K562 (cell line): ENCODE measurements around the gene FUNDC2. TPM values are rescaled to one million over a fixed set of nuclear protein-coding genes. Genes with fewer than 3 reads are reported as not detected.

Source experiments
- ATAC-seq: fragments of 200-7000 bp; cut with Tn5 transposase; 3 replicates; pipeline ENCODE4 v1.9.1; 2020; ENCODE audit warnings: moderate library complexity
- BruUV-seq: library from RNA; stranded (reverse); fragments of 400-500 nt; replicated peaks from 2 replicates; lab custom pipeline; 2021; lab: Mats Ljungman, UMichigan
- CTCF ChIA-PET: fragments of 300-600 bp; formaldehyde crosslinking; extraction: SDS; loops from one replicate; lab custom pipeline; 2021; ENCODE audit warnings: low intra/inter-chr PET ratio; lab: Yijun Ruan, JAX
- POLR2A ChIA-PET: fragments of 300-600, 350-650 bp; sonication (Branson Sonifier 250); formaldehyde crosslinking; extraction: SDS; loops from one replicate; lab custom pipeline; 2021; ENCODE audit warnings: antibody characterized with exemption, inconsistent platforms; lab: Yijun Ruan, JAX
- DNase-seq, 4 experiments: peaks; one replicate each; pipeline versions ENCODE4 v3.0.0 to v3.0.0-alpha.2; 2011 to 2018; ENCODE audit warnings: low spot score in 3 of 4, mixed read lengths in 3 of 4; ENCODE audit errors: extremely low read depth in 1 of 4
- FAIRE-seq: peaks from 2 replicates; lab custom pipeline; 2011; peaks lifted over from hg19 to GRCh38; lab: Jason Lieb, UNC
- H2AFZ ChIP-seq: 2 replicates; pipeline ENCODE4 v1.6.0; 2011; ENCODE audit warnings: low read depth, low read length, control low read depth, inconsistent platforms
- H3K27ac ChIP-seq: fragments of 200-600 bp; 3 replicates; pipeline ENCODE4 v1.8.0; 2011; ENCODE audit warnings: low read depth, mild to moderate bottlenecking, control low read depth, inconsistent platforms, low read length, moderate library complexity, mixed read lengths; ENCODE audit errors: extremely low read depth
- H3K27me3 ChIP-seq, 2 experiments: fragments of 300-600 bp in 1 of 2; 2 replicates in 1 of 2; 3 replicates in 1 of 2; pipeline versions ENCODE4 v1.6.0 to v1.8.0; 2011; ENCODE audit warnings: inconsistent platforms in 2 of 2, low read length in 2 of 2, mild to moderate bottlenecking in 1 of 2, mixed read lengths in 1 of 2, moderate library complexity in 1 of 2; ENCODE audit not compliant: control insufficient read depth in 2 of 2, insufficient read depth in 2 of 2
- H3K36me3 ChIP-seq: fragments of 300-600 bp; 3 replicates; pipeline ENCODE4 v1.8.0; 2011; ENCODE audit warnings: mild to moderate bottlenecking, low read length, inconsistent platforms; ENCODE audit not compliant: control insufficient read depth, insufficient read depth
- H3K4me1 ChIP-seq, 2 experiments: fragments of 200-600 bp in 1 of 2; replicated peaks in 1 of 2; 2 replicates in 1 of 2; 3 replicates in 1 of 2; pipeline versions ENCODE4 v1.5.1 to v1.8.0; 2011; ENCODE audit warnings: inconsistent platforms in 2 of 2, low read length in 2 of 2, mild to moderate bottlenecking in 1 of 2, mixed read lengths in 1 of 2, moderate library complexity in 1 of 2; ENCODE audit not compliant: control insufficient read depth in 2 of 2, insufficient read depth in 2 of 2
- H3K4me2 ChIP-seq: 2 replicates; pipeline ENCODE4 v1.6.1; 2011; ENCODE audit warnings: low read length, control low read depth, inconsistent platforms, mixed read lengths; ENCODE audit not compliant: insufficient read depth
- H3K4me3 ChIP-seq: fragments of 200-600 bp; sonication (generic), shearing (Covaris generic); 2 replicates; pipeline ENCODE4 v1.5.1; 2016; ENCODE audit warnings: control low read depth, inconsistent platforms
- H3K79me2 ChIP-seq: fragments of 200-600 bp; 3 replicates; pipeline ENCODE4 v1.8.0; 2011; ENCODE audit warnings: low read length, inconsistent platforms; ENCODE audit not compliant: control insufficient read depth, insufficient read depth
- H3K9ac ChIP-seq, 2 experiments: 2 replicates each; pipeline versions ENCODE4 v1.6.0 to v1.6.1; 2011; ENCODE audit warnings: low read depth in 2 of 2, low read length in 2 of 2, control low read depth in 1 of 2, inconsistent platforms in 1 of 2, mild to moderate bottlenecking in 1 of 2, mixed read lengths in 1 of 2; ENCODE audit not compliant: insufficient read depth in 1 of 2
- H3K9me1 ChIP-seq: one replicate; pipeline ENCODE4 v1.6.0; 2011; ENCODE audit warnings: inconsistent platforms, mild to moderate bottlenecking, low read length, moderate library complexity; ENCODE audit not compliant: control insufficient read depth, insufficient read depth
- H3K9me3 ChIP-seq: replicated peaks from 2 replicates; pipeline ENCODE4 v1.5.1; 2011; ENCODE audit warnings: low read depth, low read length, inconsistent platforms; ENCODE audit not compliant: control insufficient read depth, insufficient read depth
- H4K20me1 ChIP-seq: replicated peaks from 2 replicates; pipeline ENCODE4 v1.6.1; 2011; ENCODE audit warnings: low read length, inconsistent platforms, mixed read lengths; ENCODE audit not compliant: control insufficient read depth, insufficient read depth
- ARNT ChIP-seq, 2 experiments: fragments of 450-650 bp; IDR thresholded peaks; 2 replicates each; pipeline ENCODE4 v1.6.1; 2016; ENCODE audit warnings: mild to moderate bottlenecking in 1 of 2
- DNMT1 ChIP-seq: fragments of 450-650 bp; IDR thresholded peaks from 2 replicates; pipeline ENCODE4 v1.6.1; 2016; ENCODE audit warnings: antibody characterized with exemption, mild to moderate bottlenecking
- EGR1 ChIP-seq: fragments of 450-650 bp; conservative IDR thresholded peaks from 2 replicates; pipeline ENCODE4 v1.6.1; 2017; ENCODE audit warnings: mild to moderate bottlenecking
- GTF2E2 ChIP-seq: fragments of 200-800 bp; sonication (Bioruptor generic); IDR thresholded peaks from 2 replicates; pipeline ENCODE4 v1.6.1; 2016; ENCODE audit warnings: missing genetic modification characterization, missing compliant biosample characterization
- HLTF ChIP-seq: fragments of 450-650 bp; IDR thresholded peaks from 2 replicates; pipeline ENCODE4 v1.6.1; 2016
- MLX ChIP-seq, 2 experiments: fragments of 450-650 bp in 1 of 2; sonication (generic) in 1 of 2; formaldehyde crosslinking; conservative IDR thresholded peaks; 2 replicates each; pipeline versions ENCODE4 v1.4.0 to v1.8.1; 2020 to 2022; ENCODE audit warnings: mild to moderate bottlenecking in 1 of 2, missing genetic modification reagents in 1 of 2
- PHF20 ChIP-seq: fragments of 450-650 bp; IDR thresholded peaks from 2 replicates; pipeline ENCODE4 v1.6.1; 2018; ENCODE audit not compliant: partially characterized antibody
- SAFB2 ChIP-seq: fragments of 200-400 bp; formaldehyde crosslinking; IDR thresholded peaks from 2 replicates; pipeline ENCODE4 v1.6.1; 2018; ENCODE audit warnings: borderline replicate concordance, low read length, low read depth, moderate library complexity; ENCODE audit not compliant: severe bottlenecking
- STAG1 ChIP-seq: sonication (generic); formaldehyde crosslinking; IDR thresholded peaks from 2 replicates; pipeline ENCODE4 v1.5.0; 2020; ENCODE audit warnings: missing genetic modification reagents, borderline replicate concordance
- TSHZ1 ChIP-seq: fragments of 250-450 bp; sonication (Bioruptor Pico); IDR thresholded peaks from 2 replicates; pipeline ENCODE4 v1.4.0; 2020; ENCODE audit warnings: mild to moderate bottlenecking, moderate library complexity
- ZNF444 ChIP-seq: fragments of 250-450 bp; sonication (Bioruptor Pico); IDR thresholded peaks from 2 replicates; pipeline ENCODE4 v1.4.0; 2020; ENCODE audit warnings: mild to moderate bottlenecking, moderate library complexity
- ZNF445 ChIP-seq: fragments of 250-450 bp; sonication (Bioruptor Pico); IDR thresholded peaks from 2 replicates; pipeline ENCODE4 v1.4.0; 2020; ENCODE audit warnings: low read depth, mild to moderate bottlenecking, moderate library complexity
- WGBS: fragments of 100-300 bp; shearing (Covaris generic); methylation state at CpG from one replicate; pipeline ENCODE4 v1.1.6; 2016; ENCODE audit warnings: low coverage, mixed read lengths; ENCODE audit not compliant: insufficient coverage; ENCODE audit errors: missing lambda C conversion rate; 5-methylcytosine and 5-hydroxymethylcytosine counted together
- in situ Hi-C: fragments of 300-500 bp; cut with MboI; formaldehyde crosslinking; loops from 4 replicates; pipeline ENCODE4 v1.15.0; 2018; ENCODE audit warnings: inconsistent platforms, mixed read lengths
- intact Hi-C: fragments of 100-400 bp; cut with micrococcal nuclease; formaldehyde crosslinking; loops from 2 replicates; pipeline ENCODE4 v1.14.2; 2022
- polyA plus RNA-seq, 8 experiments: library from polyadenylated mRNA; depleted of rRNA in 4 of 8; stranded (reverse) in 5 of 8; unstranded in 3 of 8; fragments of >200 nt; fragmentation: Nextera tagmentation in 2 of 8; fragmentation: Illumina TruSeq in 1 of 8; extraction: Ambion mirVana in 2 of 8; extraction: Trizol in 1 of 8; gene quantifications; 2 replicates each; pipeline versions ENCODE4 v1.2.1 to v1.2.3, GENCODE V29; 2011 to 2014; ENCODE audit warnings: inconsistent platforms in 1 of 8, missing spikeins in 1 of 8
- total RNA-seq, 7 experiments: library from RNA; depleted of rRNA in 6 of 7; stranded (reverse); fragments of >200 nt in 6 of 7; fragmentation: Illumina TruSeq in 2 of 7; extraction: Trizol in 2 of 7; gene quantifications; 2 replicates each; pipeline versions ENCODE4 v1.2.1 to v1.2.3, GENCODE V29; 2011 to 2021; ENCODE audit warnings: low replicate concordance in 1 of 7
- TF ChIP-seq, protein P1 (sequence below): fragments of 450-650 bp; IDR thresholded peaks from 2 replicates; pipeline ENCODE4 v1.6.1; 2016; ENCODE audit warnings: antibody characterized with exemption
- TF ChIP-seq, protein P2 (sequence below): fragments of 450-650 bp; IDR thresholded peaks from 2 replicates; pipeline ENCODE4 v1.6.1; 2017; ENCODE audit warnings: antibody characterized with exemption

The FUNDC2 gene
- total and polyA plus RNA-seq, 9 of the 15 experiments (the other 6 are each of a cell fraction or from before 2014, with no cell fraction given): 50.6 to 235 (median 123) TPM

GRCh38 chrX:154991476-154991875 lies 35.2 kb upstream of the FUNDC2 start:
- H3K4me1 ChIP-seq: 0 out of 5 replicates have a peak, but pooled peaks cover 0 to 3% of the 10 kb centered on the region in 2 experiments
- no peaks in the 10 kb centered on the region for H3K79me2 ChIP-seq
- in situ Hi-C loops: no loop called here
- 100% methylated on average over 1 of the region's 1 CpG for WGBS
- BruUV-seq: no TSS peak
- H3K27me3 ChIP-seq: no peaks in the 10 kb centered on the region
- no peak for TF ChIP-seq STAG1
- no peak for TF ChIP-seq SAFB2
- no peak for TF ChIP-seq PHF20
- no peak for TF ChIP-seq ZNF444 (CRISPR knock-in tag)
- TF ChIP-seq, protein P1, sequence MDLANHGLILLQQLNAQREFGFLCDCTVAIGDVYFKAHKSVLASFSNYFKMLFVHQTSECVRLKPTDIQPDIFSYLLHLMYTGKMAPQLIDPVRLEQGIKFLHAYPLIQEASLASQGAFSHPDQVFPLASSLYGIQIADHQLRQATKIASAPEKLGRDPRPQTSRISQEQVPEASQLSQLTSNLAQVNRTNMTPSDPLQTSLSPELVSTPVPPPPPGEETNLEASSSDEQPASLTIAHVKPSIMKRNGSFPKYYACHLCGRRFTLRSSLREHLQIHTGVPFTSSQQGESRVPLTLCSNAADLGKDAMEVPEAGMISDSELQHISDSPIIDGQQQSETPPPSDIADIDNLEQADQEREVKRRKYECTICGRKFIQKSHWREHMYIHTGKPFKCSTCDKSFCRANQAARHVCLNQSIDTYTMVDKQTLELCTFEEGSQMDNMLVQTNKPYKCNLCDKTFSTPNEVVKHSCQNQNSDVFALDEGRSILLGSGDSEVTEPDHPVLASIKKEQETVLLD: no peak
- no peak for TF ChIP-seq TSHZ1
- no peak for TF ChIP-seq GTF2E2 (tag)
- no peak for TF ChIP-seq HLTF
- no peak for TF ChIP-seq ARNT (IDR thresholded peaks at IDR 0.05)
- TF ChIP-seq EGR1: no peak
- TF ChIP-seq DNMT1: no peak
- TF ChIP-seq ZNF445 (CRISPR knock-in tag): no peak
- TF ChIP-seq MLX (CRISPR knock-in tag; conservative IDR thresholded peaks at IDR 0.05): no peak
- TF ChIP-seq, protein P2, sequence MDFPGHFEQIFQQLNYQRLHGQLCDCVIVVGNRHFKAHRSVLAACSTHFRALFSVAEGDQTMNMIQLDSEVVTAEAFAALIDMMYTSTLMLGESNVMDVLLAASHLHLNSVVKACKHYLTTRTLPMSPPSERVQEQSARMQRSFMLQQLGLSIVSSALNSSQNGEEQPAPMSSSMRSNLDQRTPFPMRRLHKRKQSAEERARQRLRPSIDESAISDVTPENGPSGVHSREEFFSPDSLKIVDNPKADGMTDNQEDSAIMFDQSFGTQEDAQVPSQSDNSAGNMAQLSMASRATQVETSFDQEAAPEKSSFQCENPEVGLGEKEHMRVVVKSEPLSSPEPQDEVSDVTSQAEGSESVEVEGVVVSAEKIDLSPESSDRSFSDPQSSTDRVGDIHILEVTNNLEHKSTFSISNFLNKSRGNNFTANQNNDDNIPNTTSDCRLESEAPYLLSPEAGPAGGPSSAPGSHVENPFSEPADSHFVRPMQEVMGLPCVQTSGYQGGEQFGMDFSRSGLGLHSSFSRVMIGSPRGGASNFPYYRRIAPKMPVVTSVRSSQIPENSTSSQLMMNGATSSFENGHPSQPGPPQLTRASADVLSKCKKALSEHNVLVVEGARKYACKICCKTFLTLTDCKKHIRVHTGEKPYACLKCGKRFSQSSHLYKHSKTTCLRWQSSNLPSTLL: no peak
- ChIA-PET POLR2A (interaction anchor here (0.6 kb wide), 1 partner anchor 39 kb away, joined by 5 read pairs; no protein-coding TSS in a partner anchor), CTCF (no interaction called here)
- no peaks in the 10 kb centered on the region for H3K36me3 ChIP-seq
- ATAC-seq (no peak), FAIRE-seq (no peak), DNase-seq (no peak)
- intact Hi-C loops: no loop called here
- no peaks in the 10 kb centered on the region for H3K9me1 ChIP-seq
- no peaks in the 10 kb centered on the region for H3K9me3 ChIP-seq
- no peak overlapping the region for H3K4me2 ChIP-seq
- no peak overlapping the region for H3K27ac ChIP-seq
- H3K4me3 ChIP-seq: no peak overlapping the region
- no peak overlapping the region for H2AFZ ChIP-seq
- no peak overlapping the region for H3K9ac ChIP-seq
- no peaks in the 10 kb centered on the region; the same call in 1 of the 2 replicates for H4K20me1 ChIP-seq
